ENCODE measurements around the gene F12.

Gene F12

GRCh38 chr5:177455036-177455660 is 45.8 kb upstream of the F12 start (continued):
- peak; percentile 25; the same call in 1 of the 2 replicates for TF ChIP-seq YY1 (tag by site-specific recombination; IDR thresholded peaks at IDR 0.05)
- TF ChIP-seq ZBTB6 (tag by site-specific recombination; IDR thresholded peaks at IDR 0.05): no peak; the same call in none of the 2 replicates
- peak; percentile 92 for TF ChIP-seq ZBTB1 (tag by site-specific recombination; IDR thresholded peaks at IDR 0.05)
- peak; percentile 99 for TF ChIP-seq ZBTB8A (tag by site-specific recombination; IDR thresholded peaks at IDR 0.05)
- TF ChIP-seq ZNF777 (tag by site-specific recombination; IDR thresholded peaks at IDR 0.05; ENCODE audit: borderline replicate concordance): peak; percentile 94
- TF ChIP-seq SP2 (tag by site-specific recombination; IDR thresholded peaks at IDR 0.05): no peak
- peak; percentile 66; the same call in 1 of the 2 replicates for TF ChIP-seq HIC1 (tag by site-specific recombination; IDR thresholded peaks at IDR 0.05)
- TF ChIP-seq ZBTB7A (tag by site-specific recombination; IDR thresholded peaks at IDR 0.05; ENCODE audit: low read depth): peak; percentile 85
- TF ChIP-seq ZNF211 (tag by site-specific recombination; IDR thresholded peaks at IDR 0.05; ENCODE audit: low read depth): no peak
- TF ChIP-seq KLF17 (tag by site-specific recombination; IDR thresholded peaks at IDR 0.05): peak; percentile 27; the same call in 1 of the 2 replicates
- peak; percentile 47; the same call in 1 of the 2 replicates for TF ChIP-seq IKZF3 (tag by site-specific recombination; IDR thresholded peaks at IDR 0.05)
- TF ChIP-seq SCRT2 (tag by site-specific recombination; IDR thresholded peaks at IDR 0.05): peak; percentile 81
- TF ChIP-seq ZNF629 (tag by site-specific recombination; IDR thresholded peaks at IDR 0.05): peak; percentile 78
- TF ChIP-seq ZNF701 (tag by site-specific recombination; IDR thresholded peaks at IDR 0.05): no peak
- TF ChIP-seq ZNF776 (tag by site-specific recombination; IDR thresholded peaks at IDR 0.05; ENCODE audit: borderline replicate concordance): no peak
- TF ChIP-seq ZNF473 (tag by site-specific recombination; IDR thresholded peaks at IDR 0.05): no peak
- TF ChIP-seq EGR2 (tag by site-specific recombination; IDR thresholded peaks at IDR 0.05; ENCODE audit: low read depth): peak; percentile 91
- peak; percentile 87 for TF ChIP-seq ZNF660 (tag by site-specific recombination; IDR thresholded peaks at IDR 0.05)
- TF ChIP-seq GLIS1 (tag by site-specific recombination; IDR thresholded peaks at IDR 0.05): peak; percentile 42; the same call in 1 of the 2 replicates
- no peak; the same call in 1 of the 2 replicates for TF ChIP-seq BCL11A (tag by site-specific recombination; IDR thresholded peaks at IDR 0.05; ENCODE audit: low read depth)
- no peak for TF ChIP-seq ZBTB49 (tag by site-specific recombination; IDR thresholded peaks at IDR 0.05; ENCODE audit: low read depth)
- no peak for TF ChIP-seq HOXD13 (CRISPR knock-in tag; IDR thresholded peaks at IDR 0.05; ENCODE audit: borderline replicate concordance)
- TF ChIP-seq ELK4 (IDR thresholded peaks at IDR 0.05; ENCODE audit: borderline replicate concordance, low read depth, low read length): peak; percentile 82; the same call in 1 of the 2 replicates
- peak; percentile 63; the same call in 1 of the 2 replicates for TF ChIP-seq ZNF561 (tag by site-specific recombination; IDR thresholded peaks at IDR 0.05; ENCODE audit: borderline replicate concordance)
- peak; percentile 84 for TF ChIP-seq CTCF (tag by site-specific recombination; IDR thresholded peaks at IDR 0.05)
- TF ChIP-seq ZSCAN5A (tag by site-specific recombination; IDR thresholded peaks at IDR 0.05): no peak
- no peak for TF ChIP-seq ZNF501 (tag by site-specific recombination; IDR thresholded peaks at IDR 0.05)
- TF ChIP-seq ZEB2 (tag by site-specific recombination; IDR thresholded peaks at IDR 0.05): peak; percentile 98
- 0 out of 2 replicates have a peak, but pooled peaks have one; percentile 72 for TF ChIP-seq ZXDB (tag by site-specific recombination; IDR thresholded peaks at IDR 0.05)

Measured in HEK293 (cell line).